ENCODE results near the gene KCNJ1.

The KCNJ1 gene

DNA sequence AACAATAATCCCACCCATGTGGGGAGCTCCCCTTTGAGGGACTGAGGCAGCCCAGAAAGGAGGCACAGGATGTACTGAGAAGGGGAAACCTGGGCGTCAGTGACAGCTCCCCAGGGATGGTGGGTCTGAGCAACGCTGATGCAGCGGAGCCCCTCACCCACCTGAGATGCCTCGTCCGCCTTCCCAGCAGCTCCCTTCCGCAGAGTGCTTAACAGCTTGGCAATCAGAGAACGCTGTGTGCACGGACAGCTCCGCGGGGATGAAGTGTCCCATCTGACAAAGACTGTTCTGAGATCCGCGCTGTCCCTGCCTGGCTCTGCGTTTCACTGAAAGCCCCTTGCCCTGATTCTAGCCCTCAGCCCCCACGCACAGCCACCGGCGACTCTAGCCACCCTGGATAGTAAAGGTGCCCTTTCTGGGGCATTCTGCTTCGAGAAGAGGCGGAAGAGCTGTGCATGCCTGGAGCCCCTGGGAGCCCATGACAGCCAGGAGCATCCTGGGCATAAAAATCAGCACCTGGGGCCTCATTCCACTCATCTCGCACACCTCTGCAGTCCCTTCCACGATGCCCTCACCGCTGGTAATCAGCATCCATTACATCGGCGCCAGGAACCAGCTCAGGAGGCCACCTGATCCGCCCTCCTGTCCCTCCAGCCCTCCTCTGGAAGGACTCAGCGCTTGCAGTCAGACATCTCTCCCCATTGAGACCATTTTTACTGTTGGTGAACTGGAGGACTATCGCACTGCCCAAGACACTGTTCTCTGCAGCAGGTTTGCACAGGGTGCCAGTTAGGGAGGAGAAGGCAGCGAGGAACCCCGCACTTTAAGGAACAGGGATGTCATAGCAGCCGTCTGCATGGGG, 34.8 kb upstream of the KCNJ1 start:
- DNase-seq, result no peak

DNA sequence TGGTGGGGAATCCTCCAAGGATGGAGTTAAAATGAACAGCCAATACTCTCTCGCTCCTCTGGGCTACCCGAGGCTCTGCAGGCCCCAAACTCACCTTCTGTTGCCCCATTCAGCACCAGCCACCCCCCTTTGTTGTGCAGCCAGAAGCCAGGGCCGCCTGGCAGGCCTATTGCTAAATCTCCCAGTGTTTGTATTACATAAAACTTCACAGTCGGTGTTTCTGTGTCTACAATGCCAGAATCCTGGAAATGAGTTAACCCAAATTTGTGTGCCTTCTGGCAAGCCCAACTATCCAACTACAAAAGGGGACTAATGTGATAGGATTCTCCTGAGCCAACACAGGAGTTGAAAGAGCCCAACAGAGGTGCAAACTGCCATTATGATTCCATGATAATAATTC, 33.4 kb upstream of the KCNJ1 start:
- DNase-seq, result no peak

DNA sequence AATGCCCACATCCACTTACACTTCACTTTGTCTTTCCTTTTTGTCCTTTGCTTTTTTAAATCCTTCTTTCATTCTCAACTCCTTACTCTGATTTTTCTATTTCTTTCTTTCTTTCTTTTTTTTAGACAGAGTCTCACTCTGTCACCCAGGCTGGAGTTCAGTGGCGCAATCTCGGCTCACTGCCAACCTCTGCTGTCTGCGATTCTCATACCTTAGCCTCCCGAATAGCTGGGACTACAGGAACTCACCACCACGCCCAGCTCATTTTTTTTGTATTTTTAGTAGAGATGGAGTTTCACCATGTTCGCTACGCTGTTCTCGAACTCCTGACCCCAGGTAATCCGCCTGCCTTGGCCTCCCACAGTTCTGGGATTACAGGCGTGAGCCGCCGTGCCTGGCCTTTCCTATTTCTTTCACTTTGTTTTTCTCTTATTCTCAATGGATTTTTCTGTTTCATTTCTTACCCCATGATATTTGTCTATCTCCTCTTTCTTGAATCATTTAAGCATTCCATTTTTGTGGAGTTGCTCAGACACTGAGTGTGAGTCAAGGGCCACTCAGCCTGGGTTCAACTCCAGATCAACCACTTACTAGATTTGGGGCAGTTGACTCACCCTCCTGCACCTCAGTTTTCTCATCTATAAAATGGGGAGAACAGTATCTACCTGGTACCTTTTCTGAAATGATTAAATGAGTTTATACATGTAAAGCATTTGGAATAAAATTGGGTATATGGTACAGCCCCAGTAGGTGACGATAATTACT, 31.7 kb upstream of the KCNJ1 start:
- no peak for DNase-seq

DNA sequence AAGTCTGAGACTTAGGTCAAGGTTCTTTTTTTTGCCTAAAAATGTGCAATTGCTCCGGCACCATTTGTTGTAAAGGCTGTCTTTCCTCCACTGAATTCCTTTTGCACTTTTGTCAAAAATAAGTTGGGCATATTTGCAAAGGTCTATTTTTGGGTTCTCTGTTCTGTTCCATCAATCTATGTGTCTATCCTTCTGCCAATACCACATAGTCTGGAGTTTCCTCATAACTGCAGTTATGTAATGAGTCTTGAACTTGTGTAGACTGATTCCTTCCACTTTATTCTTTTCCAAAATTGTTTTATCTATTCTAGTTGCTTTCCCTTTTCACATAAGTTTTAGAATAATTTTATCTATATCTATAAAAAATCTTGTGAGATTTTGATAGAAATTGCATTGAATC, 30.7 kb upstream of the KCNJ1 start:
- DNase-seq, result no peak

DNA sequence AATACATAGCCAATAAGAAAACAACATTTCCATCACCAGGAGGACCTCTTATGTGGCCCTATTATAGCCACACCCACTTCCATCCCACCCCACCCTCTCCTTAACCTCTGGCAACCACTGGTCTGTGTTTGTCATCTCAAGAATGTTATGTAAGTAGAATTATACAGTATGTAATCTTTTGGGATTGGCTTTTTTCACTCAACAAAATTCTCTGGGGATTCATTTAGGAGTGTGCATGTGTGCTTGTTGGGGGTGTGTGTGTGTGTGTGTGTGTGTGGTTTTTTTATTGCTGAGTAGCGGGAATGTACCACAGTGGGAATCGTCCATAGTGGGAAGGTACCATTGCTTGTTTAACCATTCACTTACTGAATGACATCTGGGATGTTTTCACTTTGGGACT, 29.3 kb upstream of the KCNJ1 start:
- no peak for DNase-seq

DNA sequence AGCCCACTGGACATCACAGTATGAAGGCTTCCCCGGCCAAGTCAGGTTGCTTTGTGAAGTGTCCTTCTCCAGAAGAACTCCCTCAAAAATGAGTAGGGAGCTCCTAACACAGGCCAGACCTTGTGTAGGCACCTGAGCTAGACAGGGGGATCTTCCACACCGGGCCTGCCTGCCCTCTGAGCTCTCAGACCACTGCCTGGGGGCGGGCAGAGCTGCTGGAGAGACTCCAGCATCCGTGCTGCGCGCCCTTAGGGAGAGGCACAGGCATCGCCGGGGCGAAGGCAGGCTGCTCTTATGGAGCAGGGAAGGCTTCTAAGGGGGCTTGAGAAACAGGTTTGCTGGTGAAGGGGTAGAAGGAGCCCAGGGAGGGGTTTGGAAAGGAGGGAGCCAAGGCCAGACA, 28.4 kb upstream of the KCNJ1 start:
- DNase-seq, result no peak

DNA sequence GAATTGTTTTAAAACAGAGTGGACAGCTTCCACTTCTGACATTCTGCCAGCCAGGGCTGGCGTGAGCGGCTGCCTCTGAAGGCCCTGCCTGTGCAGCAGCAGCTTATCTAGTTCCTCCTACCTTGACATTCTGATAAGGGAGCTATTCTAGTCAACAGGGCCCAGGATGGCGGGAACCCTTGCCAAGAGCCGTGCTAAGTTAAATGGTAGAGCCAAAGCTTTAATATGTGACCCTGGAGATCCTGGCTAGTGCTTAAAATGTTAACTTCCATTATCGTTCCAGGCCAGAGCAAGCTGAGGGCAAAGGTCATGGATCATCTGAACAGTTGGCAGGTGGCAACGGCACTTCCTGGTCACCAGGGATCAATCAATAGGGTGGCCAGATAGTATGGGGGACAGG, 27.6 kb upstream of the KCNJ1 start:
- no peak for DNase-seq

DNA sequence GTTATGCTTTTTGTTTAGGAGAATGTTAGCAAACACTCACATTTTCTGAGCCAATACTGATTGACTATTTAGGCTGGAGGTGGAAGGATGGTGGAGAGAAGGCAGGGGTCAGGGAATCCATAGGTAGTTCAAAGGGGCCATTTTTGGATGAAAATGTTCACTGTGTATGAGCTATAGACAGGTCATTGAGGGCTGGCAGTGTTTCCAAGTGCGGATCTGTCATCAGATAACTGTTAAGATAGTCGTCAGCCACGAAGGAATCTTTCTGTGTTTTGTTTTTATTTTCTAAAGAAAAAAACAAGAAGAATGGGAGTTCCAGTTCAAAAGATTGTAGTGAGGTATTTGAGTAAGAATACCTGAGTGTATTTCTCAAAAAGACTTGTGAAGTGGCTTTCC, 27.2 kb upstream of the KCNJ1 start:
- DNase-seq, result no peak

DNA sequence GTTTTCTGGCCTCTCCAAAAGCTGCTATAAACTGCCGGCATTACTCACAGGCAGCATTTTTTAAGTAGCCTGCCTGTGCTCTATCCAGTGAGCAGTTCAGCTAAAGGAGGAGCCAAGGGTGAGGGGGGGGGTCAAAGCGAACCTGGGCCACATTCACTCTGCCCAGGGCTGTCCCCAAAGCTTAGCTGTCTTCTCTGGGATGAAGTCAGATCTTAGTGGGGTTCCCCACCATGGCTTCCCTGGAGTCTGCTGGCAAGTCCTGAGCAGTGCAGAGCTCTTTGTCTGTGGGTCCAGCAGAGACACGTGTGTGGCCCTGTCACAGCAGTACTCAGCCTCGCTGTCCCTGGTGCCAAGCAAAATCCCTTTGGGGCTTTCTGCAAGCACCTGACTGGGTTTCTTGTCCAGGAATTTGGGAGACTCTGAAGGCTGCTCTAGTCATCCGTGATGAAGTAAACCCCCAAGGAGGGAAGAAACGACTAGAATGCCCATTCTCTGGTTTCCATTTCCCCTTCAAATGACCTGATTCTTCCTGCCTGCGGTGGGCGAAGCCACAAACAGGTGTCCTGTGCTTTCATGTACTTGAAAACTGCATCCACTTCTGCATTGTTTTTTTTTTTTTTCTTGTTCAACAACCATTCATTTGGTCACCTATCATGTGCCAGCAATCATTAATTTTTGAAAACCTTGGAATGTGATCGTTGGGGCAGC, 26.6 kb upstream of the KCNJ1 start:
- DNase-seq, result no peak

DNA sequence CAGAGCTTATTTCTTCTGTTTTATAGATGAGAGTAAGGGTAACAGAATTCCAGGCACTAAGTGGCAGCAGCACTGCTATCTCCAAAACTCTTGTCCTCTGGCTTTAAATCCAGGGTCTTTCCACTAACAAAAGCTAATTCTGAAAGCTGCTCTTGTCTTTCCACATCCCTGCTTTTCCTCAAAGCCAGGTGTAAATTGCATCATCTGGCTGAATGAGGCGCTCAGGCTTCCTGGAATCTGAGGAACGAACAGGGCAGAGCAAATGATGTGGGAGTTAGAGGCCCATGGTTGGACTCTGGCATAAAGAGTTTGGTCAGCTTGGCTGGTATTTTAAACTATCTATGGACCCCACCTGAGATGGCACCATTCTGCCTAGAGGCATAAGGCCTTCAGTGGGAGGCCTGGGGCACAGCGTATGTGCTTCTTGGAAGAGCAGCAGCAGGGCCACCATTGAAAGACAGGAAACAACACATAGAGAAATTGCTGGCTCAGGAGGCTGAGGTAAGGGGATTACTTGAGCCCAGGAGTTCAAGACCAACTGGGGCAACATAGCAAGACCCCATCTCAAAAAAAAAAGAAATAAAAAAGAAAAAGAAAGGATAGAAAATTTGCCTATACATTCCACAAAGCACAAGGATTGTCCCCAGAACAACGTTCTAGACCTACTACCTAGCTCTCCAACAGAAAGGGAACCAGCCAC, 25.9 kb upstream of the KCNJ1 start:
- no peak for DNase-seq

DNA sequence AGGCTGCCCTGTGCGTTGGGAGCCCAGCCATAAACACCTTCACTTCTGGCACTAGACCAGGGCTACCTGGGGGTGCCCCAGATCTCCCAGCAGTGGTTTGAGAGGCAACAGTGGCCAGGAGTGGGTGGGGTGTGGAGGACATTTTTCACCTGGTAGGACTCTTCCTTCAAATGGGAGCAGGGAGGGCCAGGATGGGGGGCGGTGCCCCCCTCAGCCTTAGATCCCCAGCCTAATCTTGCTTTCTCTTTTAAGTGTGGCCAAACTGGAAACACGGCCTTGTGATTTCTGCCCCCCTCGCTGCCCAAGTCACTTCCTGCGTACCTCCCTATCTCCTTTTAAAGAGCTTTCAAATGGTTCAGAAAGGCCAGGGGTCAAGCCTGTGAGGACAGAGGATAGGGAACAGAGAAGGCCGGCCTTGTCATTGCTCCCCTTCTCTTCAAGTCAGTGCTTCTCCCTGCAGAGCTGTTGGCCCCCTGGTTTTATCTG, 24.9 kb upstream of the KCNJ1 start:
- DNase-seq, result no peak

DNA sequence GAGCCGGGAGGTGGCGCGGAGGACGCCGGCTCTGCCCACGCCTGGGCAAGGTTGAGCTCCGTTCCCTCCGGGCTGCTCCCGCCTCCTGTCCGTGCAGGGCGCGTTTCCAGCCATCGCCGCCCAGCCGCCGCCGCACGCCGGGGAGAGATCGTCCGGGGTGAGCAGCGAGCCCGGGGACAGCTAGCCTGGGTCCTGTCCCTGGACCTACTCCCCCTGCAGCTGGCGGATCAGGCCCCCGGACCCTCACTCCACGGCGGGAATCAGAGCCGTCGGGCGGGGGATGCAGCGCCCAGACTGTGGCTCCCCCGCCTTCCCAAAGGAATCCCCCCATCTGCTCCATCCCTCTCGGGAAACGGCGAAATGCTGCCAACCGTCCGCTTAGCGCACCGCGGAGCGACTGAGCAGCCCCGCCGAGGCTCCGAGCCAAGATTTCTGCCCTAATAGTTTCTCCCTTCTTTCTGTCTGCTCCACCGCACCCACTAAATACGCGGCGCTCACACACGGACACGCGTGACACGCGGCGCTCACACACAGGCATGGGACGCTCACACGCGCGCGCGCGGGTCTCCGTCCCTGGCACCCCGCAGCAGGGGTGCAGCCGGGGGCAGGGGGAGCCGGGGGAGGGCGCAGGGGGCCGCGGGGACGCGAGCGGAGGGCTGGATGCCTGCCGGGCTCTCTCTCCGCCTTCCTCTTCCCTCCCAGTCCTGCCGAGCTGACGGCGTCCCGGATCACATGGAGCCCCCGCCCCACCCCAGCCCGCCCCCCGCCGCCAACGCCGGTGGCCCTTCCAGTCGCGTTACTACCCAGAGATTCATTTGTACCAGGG, 23.7 kb upstream of the KCNJ1 start, which contains the start of gene KCNJ5:
KCNJ5 (plus strand) TSS at position 814 of the 826 bp plus-strand sequence. CDS start 19,918 bp downstream, outside the sequence.
- no peak for DNase-seq

DNA sequence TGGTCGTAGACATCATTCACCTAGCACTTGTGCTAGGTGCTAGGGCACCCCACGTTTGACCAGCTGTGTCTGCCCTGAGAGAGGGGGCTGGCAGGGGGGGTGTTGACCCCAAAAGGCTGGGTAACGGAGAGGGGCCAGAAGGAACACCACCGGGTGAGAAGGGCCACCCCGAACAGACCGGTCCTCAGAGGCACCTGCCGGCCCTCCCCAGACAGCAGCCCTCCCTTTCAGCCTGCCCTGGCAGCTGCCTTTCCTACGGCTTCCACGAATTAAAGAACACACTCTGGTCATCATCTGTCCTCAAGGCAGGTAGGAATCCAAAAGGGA, 23.1 kb upstream of the KCNJ1 start:
- no peak for DNase-seq

DNA sequence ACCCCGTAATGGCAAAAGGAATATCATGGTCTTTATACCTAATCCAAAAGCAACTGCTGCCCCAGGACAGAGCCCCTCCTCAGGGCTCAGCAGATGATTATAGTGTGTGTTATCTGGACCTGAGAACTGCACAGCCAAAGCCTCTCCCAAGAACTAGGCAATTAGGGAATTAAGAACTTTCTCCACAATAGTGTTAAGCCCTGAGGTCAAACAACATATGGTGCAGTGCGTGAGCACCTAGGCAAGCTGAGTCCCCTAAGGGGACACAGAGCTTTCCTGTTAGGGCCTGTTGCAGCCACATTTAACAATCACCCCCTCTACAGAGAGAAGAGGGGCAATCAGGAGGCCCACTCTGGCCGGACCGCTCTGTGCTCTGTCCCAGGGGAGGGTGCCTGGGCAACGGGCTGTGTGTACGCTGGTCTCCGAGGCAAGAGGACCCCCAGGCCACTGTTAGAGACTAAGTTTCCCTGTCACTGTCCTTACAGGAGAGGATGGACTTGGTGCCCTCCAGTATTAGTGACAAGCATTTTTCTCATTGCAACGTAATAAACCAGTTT, 22.6 kb upstream of the KCNJ1 start:
- peak; percentile 20 for DNase-seq

DNA sequence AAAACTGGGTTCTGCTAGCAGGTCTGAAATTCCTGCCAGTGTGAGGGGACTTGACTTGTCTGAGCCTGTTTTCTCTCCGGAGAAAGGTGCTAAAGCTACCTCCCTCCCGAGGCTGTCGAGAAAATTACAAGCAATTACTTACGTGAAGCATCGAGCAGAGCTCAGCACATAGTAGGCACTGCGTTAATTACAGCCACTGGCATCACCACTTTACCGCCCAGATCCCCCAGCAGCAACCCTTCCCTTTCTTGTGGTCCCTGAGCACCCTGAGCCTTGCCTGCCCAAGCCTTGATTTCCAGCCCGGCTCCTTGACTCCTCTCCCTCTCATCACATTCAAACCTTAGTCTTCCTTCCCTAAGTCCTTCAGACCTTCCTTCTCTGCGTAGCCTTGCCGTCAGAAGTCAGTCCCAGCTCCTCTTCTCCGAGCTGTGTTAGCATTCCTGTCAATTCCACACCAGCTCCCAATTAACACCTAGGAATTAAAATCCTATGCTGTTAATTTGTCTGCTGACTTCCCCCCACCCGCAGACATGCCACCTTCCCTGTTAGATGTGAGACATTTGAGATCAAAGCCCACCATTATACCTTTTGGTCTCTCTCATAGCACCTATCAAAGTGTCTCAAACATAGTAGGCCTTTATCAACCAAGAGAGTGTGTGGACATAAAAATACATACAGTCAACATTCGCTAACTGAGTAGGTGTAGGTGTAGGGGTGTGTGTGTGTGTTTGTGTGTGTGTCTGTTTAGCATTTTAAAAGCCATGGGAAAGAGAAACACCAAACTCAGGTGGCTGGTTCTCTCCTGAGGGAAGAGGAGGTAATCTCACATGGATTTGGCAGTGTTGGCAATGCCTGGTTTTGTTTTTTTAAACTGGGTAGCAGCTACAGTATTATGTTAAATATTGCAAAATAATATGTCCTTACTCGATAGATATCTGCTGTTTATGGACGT, 21.2 kb upstream of the KCNJ1 start:
- no peak for DNase-seq

DNA sequence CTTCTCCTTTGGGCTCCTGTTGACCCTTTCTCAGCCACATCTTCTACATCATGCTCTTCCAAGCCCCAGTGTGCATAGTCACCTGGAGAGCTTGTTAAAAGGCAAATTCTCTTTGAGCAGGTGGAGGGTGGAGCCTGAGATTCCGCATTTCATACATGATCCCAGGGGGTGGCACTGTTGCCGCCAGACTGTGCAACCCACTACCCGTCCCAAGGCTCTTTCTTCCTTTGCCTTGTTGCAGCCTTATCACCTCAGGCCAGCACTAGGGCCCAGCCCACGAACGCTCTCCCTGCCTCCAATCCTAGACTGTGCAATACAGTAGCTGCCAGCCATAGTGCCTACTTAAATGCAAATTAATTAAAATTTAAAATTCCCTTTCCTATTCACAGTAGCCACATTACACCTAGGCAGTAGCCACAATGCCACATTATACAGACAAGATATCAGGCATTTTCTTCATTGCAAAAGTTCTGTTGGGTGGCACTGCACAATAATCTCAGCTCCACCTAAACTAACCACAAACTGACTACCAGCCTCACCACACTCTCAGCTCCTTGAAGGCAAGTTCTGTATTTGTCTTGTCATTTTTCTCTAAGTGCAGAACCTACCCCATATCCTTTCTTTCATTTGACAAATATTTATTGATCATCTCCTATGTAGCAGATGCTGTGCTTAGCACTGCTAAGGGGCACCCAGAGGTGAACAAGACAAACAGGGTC, 19.5 kb upstream of the KCNJ1 start:
- no peak for DNase-seq

DNA sequence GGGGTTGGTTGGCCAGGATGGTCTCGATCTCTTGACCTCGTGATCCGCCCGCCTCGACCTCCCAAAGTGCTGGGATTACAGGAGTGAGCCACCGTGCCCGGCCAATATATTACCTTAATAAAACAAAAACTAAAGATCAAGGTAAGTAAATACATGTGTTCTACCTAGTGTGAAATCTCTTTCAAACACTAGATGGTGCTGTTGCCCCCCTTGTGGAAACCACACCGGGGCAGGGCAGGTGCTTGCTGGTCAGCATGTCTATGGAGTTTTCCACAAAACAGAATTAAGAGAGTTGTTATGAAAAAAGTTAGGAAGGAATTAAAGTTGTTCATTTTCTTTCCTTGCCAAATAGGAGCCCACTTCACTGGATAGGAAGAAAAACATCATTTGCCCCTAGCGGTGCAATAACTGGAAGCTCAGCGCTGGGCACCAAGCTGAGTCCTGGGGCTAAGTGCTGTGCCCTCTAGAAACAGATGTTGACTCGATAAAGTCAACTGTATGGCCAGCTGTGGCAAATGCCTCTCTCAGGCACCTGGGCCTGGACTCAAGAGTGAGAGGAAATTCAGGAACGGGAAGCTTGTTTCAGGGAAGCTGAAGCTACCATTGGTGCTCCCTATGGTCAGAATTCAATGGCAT, 17.7 kb upstream of the KCNJ1 start:
- no peak for DNase-seq

DNA sequence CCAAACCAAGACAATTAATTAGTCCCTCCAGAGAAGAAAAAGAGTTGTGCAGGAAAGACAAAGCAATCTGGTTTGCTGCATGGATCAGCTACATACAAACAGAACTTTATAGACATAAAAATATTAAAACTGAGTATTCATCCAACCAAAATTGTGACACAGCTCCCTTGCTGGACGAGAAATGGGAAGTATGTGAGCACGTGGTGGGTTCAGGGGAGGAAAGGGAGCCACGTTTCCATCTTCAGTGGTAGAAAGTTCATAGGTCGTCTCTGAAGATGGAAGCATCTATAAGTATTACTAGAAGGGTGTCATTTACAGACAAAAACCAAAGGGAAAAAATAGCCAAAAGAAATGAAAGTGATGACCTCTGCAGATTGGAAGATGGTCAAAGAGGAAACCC, 17.0 kb upstream of the KCNJ1 start:
- no peak for DNase-seq

DNA sequence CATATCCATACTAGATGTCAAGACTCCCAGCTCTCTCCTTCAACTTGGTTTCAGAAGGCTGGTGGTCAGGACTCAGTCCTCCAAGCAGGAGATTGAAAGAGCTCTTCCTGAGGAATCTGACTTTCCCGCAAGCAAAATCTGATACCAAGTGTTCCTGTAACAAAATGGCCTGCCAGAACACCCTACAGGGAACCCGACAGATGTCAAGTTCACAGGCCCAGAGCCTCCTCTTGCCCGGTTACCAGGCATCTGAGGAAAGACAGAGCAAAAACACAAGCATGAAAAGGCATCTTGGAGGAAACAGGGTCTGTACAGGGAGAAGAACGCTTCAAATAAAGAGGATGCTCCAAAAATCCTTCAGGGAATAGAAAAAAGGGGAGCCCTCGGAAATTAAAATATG, 15.4 kb upstream of the KCNJ1 start:
- no peak for DNase-seq

All from NCI-H524 treated with DMSO at 0.1 percent for 48 hours (cell line).